Measurements from ENCODE around the gene DNAJC27.

GRCh38 chr2:24923106-24923505, 48.6 kb downstream of the DNAJC27 start:
- TF ChIP-seq, protein P1, sequence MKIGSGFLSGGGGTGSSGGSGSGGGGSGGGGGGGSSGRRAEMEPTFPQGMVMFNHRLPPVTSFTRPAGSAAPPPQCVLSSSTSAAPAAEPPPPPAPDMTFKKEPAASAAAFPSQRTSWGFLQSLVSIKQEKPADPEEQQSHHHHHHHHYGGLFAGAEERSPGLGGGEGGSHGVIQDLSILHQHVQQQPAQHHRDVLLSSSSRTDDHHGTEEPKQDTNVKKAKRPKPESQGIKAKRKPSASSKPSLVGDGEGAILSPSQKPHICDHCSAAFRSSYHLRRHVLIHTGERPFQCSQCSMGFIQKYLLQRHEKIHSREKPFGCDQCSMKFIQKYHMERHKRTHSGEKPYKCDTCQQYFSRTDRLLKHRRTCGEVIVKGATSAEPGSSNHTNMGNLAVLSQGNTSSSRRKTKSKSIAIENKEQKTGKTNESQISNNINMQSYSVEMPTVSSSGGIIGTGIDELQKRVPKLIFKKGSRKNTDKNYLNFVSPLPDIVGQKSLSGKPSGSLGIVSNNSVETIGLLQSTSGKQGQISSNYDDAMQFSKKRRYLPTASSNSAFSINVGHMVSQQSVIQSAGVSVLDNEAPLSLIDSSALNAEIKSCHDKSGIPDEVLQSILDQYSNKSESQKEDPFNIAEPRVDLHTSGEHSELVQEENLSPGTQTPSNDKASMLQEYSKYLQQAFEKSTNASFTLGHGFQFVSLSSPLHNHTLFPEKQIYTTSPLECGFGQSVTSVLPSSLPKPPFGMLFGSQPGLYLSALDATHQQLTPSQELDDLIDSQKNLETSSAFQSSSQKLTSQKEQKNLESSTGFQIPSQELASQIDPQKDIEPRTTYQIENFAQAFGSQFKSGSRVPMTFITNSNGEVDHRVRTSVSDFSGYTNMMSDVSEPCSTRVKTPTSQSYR (CRISPR knock-in tag; IDR thresholded peaks at IDR 0.05), result no peak
- TF ChIP-seq, protein P2, sequence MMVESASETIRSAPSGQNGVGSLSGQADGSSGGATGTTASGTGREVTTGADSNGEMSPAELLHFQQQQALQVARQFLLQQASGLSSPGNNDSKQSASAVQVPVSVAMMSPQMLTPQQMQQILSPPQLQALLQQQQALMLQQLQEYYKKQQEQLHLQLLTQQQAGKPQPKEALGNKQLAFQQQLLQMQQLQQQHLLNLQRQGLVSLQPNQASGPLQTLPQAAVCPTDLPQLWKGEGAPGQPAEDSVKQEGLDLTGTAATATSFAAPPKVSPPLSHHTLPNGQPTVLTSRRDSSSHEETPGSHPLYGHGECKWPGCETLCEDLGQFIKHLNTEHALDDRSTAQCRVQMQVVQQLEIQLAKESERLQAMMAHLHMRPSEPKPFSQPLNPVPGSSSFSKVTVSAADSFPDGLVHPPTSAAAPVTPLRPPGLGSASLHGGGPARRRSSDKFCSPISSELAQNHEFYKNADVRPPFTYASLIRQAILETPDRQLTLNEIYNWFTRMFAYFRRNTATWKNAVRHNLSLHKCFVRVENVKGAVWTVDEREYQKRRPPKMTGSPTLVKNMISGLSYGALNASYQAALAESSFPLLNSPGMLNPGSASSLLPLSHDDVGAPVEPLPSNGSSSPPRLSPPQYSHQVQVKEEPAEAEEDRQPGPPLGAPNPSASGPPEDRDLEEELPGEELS (CRISPR knock-in tag; IDR thresholded peaks at IDR 0.05), result no peak
- TF ChIP-seq, protein P3, sequence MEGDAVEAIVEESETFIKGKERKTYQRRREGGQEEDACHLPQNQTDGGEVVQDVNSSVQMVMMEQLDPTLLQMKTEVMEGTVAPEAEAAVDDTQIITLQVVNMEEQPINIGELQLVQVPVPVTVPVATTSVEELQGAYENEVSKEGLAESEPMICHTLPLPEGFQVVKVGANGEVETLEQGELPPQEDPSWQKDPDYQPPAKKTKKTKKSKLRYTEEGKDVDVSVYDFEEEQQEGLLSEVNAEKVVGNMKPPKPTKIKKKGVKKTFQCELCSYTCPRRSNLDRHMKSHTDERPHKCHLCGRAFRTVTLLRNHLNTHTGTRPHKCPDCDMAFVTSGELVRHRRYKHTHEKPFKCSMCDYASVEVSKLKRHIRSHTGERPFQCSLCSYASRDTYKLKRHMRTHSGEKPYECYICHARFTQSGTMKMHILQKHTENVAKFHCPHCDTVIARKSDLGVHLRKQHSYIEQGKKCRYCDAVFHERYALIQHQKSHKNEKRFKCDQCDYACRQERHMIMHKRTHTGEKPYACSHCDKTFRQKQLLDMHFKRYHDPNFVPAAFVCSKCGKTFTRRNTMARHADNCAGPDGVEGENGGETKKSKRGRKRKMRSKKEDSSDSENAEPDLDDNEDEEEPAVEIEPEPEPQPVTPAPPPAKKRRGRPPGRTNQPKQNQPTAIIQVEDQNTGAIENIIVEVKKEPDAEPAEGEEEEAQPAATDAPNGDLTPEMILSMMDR (IDR thresholded peaks at IDR 0.05), result no peak
- no peak for TF ChIP-seq RELA (CRISPR knock-in tag; IDR thresholded peaks at IDR 0.05; ENCODE audit: borderline replicate concordance)
- no peak for TF ChIP-seq EMX1 (CRISPR knock-in tag; IDR thresholded peaks at IDR 0.05)
- TF ChIP-seq FOXK1 (CRISPR knock-in tag; IDR thresholded peaks at IDR 0.05), result no peak
- no peak for TF ChIP-seq USF1 (CRISPR knock-in tag; IDR thresholded peaks at IDR 0.05)
- no peak for TF ChIP-seq CREB1 (CRISPR knock-in tag; IDR thresholded peaks at IDR 0.05)

Measured in WTC11 (cell line).